HG03066 (cell line): ENCODE results near the gene CSRP1.
"Not testable (repeated sequence)": the region's sequence is repeated elsewhere in the genome, so short reads cannot be mapped to it uniquely, and the experiment has no call there.

Experiments used
- ATAC-seq: cut with Tn5 transposase; IDR thresholded peaks from one replicate; pipeline ENCODE4 v1.9.1; 2021; ENCODE audit warnings: low read depth; ENCODE audit not compliant: unreplicated experiment

CSRP1 gene

GRCh38 chr1:201481761-201482493 lies 25.0 kb downstream of the CSRP1 start:
- peak; percentile 74 for ATAC-seq

GRCh38 chr1:201481004-201481380 lies 25.9 kb downstream of the CSRP1 start:
- ATAC-seq = no peak

DNA sequence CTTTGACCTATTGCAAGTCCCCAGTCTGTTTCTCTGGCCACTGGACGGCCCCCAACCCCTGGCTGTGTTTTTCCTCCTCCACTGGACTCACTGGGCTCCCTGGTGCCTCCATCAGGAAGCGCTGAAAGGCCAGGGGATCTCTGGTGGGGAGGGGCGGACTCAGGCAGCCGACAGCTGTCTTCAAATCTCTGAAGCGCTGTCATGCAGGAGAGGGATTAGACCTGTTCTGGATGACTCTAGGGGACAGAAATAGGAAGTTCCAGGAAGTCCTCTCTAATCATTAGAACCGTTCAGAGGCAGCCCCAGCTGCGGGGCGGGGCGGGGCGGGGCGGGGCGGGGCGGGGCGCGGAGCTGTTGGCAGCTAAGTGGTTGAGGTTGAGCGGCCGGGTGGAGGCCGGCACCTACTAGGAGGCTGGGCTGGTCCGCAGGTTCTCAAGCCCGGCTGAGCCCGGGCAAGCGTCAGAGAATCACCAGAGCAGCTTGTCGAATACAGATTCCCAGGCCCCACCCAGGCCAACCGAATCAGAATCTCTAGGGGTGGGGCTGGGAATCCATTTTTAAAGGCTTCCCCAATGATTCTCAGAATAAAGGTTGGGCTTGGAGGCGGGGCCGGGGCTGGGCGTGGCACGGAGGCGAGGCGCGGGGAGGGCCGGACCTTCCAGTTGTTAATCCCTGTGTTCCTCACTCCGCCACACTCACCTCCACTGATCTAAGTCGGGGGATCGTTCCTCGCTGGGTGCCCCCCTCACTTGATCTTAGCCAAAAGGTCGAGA lies 26.5 kb downstream of the CSRP1 start:
- ATAC-seq = peak; percentile 69

DNA sequence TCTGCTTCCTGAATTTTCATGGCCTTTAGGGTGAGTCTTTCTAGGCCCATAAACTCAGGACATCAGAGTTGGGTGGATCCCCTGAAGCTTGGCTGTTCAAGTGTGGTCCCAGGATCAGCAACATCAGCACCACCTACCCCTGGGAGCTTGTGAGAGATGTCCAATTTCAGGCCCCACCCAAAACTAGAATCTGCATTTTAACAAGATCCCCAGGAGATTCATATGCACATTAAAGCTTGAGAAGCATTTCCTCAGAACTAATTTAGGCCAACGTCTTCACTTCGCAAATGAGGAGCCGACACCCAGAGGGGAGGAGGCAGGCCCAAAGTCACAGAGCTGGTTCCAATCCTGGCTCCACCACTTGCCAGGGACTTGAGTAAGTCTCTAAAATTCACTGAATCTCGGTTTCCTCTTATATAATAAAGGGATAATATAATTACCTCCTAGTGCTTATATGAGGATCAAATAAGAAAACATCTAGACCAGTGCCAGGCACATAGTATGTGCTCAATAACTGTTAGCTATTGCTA lies 27.7 kb downstream of the CSRP1 start:
- ATAC-seq = no peak

- not testable (repeated sequence) for ATAC-seq
Measured at GRCh38 chr1:201478666-201479065, 28.3 kb downstream of the CSRP1 start.

- no peak for ATAC-seq
Measured at GRCh38 chr1:201476670-201477344, 30.1 kb downstream of the CSRP1 start.

DNA sequence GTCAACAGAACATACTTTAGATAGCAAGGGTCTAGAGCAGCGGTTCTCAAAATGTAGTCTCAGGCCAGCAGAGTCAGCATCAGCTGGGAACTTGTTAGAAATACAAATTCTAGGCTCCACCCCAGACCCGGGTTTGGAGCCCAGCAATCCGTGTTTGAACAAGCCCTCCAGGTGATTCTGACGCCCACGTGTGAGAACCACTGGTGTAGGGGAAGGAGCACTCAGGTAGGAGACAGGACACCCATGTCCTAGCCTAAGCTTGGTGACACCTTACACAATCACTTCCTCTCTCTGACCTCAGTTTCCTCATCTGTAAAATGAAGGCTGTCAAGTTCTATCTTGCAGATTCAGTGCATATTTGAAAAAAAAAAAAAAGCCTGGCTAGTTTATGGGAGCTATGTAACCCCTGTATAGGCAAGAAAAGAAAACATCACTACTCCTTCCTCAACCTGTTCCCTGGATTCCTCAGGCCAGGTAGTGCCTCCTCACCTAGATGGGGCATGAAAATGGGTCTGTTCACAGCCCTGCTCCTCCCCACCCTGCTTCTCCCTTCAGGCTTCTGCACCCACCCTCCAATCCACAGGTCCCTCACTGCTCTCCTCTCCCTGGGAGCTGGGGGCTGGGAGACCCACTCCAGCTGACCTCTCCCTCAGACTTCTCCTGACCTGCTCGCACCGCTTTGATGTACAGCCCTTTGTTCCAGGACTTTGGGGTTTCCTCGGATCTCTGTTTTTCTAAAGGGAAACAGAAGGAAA lies 30.8 kb downstream of the CSRP1 start:
- ATAC-seq = no peak

DNA sequence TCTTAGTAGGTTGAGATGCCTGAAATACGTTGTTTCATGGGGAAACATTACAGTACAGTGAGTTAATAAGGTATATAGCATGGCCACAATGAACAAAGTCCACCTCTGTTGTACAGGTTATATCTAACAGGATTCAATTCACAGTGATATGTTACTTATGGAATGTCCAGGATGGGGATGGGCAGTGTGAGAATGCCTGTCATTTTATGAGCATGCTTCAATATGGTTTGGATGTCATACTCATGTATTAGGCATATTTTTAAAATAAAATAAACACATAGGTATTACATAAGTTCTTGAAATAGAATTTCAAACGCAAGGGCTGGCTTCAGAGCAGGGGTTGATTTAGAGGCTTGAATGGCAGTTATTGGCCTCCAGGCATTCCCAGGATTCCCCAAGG lies 31.8 kb downstream of the CSRP1 start:
- no peak for ATAC-seq

DNA sequence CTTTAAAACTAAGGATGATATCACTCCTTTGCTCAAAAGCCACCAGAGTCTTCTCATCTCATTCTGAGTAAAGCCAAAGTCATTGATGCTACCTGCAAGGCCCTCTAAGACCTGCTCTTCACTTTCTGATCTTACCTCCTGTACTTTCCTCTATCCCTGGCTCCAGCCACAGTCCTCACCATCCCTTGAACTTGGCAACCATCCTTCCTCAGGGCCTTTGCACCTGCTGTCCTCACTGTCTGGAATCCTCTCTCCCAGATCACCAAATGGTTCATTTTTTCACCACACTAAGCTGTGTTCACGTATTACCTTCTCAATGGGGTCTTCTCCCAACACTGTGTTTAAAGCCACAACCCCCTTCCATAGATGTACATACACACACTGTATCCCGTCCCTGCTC lies 33.6 kb downstream of the CSRP1 start:
- ATAC-seq = no peak

DNA sequence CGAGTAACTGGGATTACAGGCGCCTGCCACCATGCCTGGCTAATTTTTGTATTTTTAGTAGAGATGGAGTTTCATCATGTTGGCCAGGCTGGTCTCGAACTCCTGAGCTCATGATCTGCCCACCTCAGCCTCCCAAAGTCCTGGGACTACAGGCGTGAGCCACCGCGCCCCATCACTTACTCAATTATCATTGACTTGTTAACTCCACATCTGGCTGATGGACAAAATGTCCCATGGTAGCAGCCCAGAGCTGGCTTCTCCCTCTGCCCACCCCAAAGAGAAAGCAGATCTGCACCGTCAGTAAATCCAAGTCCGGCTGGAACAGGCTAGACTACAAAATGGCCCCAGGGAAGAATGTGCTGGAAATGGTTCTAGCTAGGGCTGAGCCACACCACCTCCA lies 34.6 kb downstream of the CSRP1 start:
- ATAC-seq = not testable (repeated sequence)

DNA sequence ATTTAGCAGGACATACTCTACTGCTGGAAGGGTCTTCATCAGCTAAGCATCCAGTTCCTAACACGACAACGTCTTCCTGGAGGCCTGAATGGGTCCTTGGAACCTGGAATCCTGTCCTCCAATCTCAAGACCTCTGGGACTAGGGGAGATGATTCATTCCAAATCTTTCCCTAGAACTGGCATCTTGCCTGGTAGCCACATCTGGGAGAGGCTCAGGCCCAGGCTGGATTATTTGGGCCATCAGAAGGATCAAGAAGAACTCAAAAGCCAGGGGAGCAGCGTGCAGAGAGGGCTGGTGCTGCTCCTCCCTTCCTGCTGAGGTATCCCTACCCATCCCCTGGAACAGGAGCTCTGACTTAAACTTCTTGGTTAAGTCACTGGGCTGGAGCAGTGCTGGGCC lies 35.2 kb downstream of the CSRP1 start:
- no peak for ATAC-seq

DNA sequence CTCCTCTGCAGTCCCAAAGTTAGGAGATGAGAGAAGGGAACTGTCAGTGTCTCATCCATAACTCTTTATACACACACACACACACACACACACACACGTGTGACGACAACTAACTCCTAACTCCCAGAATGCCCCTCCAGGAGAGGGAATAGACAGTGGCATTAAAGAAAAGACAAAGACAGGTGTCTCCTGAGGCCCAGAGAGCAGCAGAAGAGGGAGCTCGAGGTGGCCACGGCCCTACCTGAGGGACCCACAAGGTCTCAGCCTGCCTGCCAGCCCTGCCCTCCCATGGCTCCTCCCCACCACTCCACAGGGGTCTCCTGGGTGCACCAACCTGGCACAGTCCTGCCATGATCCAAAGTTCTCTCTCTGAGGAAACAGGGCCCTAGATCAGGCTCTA lies 36.3 kb downstream of the CSRP1 start:
- no peak for ATAC-seq

- ATAC-seq = no peak
Measured at GRCh38 chr1:201469645-201470074, 37.3 kb downstream of the CSRP1 start.

- peak; percentile 72 for ATAC-seq
Measured at GRCh38 chr1:201468844-201469644, 37.9 kb downstream of the CSRP1 start, which contains the start of gene PHLDA3. Gene PHLDA3 (minus strand): TSS chr1:201469188. CDS start chr1:201468786, 402 bp downstream.

DNA sequence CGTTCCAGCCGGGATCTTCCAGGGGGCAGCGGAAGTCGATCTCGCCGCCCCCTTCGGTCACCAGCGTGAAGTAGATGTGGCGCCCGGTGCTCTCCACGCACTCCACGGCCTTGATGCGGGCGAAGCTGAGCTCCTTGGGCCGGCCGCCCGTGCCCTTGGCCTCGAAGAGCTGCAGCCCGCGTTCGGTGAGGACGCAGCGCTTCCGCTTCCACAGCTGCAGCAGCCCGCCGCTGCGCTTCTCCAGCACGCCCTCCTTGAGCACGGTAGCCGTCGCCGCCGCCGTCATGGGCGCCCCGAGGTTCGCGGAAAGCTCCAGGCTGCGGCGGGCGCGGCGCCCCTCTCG lies 38.5 kb downstream of the CSRP1 start:
- peak; percentile 51 for ATAC-seq

- ATAC-seq = no peak
Measured at GRCh38 chr1:201466492-201466891, 40.4 kb downstream of the CSRP1 start.

DNA sequence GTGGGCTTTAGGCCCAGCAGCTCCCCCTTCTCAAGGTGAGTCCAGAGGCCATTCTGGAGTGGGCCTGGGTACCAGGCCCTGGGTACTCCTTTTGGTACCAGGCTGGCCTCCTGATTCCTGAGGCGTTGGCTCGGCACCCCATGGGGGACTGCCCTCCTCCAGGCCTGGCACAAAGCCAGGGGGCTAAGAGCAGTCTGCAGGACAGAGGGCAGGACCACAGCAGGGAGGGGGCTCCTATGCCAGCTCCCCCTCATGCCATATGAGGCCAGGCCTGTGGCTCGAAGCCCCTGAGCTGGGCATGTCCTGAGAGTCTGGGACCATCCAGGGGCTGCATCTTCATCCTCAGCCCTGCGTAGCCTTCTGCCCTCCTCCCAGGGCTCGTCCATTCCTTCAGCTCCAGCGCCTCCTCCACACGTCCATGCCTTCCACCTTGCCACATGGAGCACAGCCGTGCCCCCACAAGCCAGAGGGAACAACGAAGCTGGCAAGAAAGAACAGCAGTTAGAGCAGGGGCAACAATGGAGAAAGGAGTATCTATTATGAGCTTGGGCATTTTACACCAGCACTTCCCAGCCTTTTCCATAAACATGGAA lies 41.1 kb downstream of the CSRP1 start:
- no peak for ATAC-seq

- no peak for ATAC-seq
Measured at GRCh38 chr1:201463071-201463552, 43.8 kb downstream of the CSRP1 start.
